Mesodermal cell (in vitro differentiated cells): ENCODE data around the gene NOP58. TPM values are rescaled to one million over a fixed set of nuclear protein-coding genes. Genes with fewer than 3 reads are reported as not detected.
"Not testable (repeated sequence)": the region's sequence is repeated elsewhere in the genome, so short reads cannot be mapped to it uniquely, and the experiment has no call there.

Experiments used
- H3K27ac ChIP-seq: 2 replicates; pipeline ENCODE4 v1.7.0; 2013; ENCODE audit warnings: mild to moderate bottlenecking, low read depth, low read length, moderate library complexity; ENCODE audit not compliant: severe bottlenecking
- H3K36me3 ChIP-seq: 2 replicates; pipeline ENCODE4 v1.7.1; 2013; ENCODE audit warnings: mild to moderate bottlenecking, low read length, moderate library complexity; ENCODE audit not compliant: control insufficient read depth, insufficient read depth
- H3K4me1 ChIP-seq: one replicate; pipeline ENCODE4 v1.7.1; 2013; ENCODE audit warnings: mild to moderate bottlenecking, low read length; ENCODE audit not compliant: insufficient read depth, control insufficient read depth, poor library complexity, severe bottlenecking
- H3K4me3 ChIP-seq: 2 replicates; pipeline ENCODE4 v1.7.0; 2013; ENCODE audit warnings: low read length, control low read depth, mild to moderate bottlenecking; ENCODE audit not compliant: insufficient read depth, poor library complexity, severe bottlenecking; ENCODE audit errors: extremely low read depth
- H3K9me3 ChIP-seq: 2 replicates; pipeline ENCODE4 v1.7.1; 2013; ENCODE audit warnings: mild to moderate bottlenecking, low read length, moderate library complexity; ENCODE audit not compliant: control insufficient read depth
- WGBS, 2 experiments: methylation state at CpG; one replicate each; pipeline ENCODE4 v1.1.5; 2013; ENCODE audit warnings: missing lambda C conversion rate in 2 of 2; ENCODE audit not compliant: insufficient coverage in 2 of 2; 5-methylcytosine and 5-hydroxymethylcytosine counted together
- polyA plus RNA-seq, 2 experiments: library from polyadenylated mRNA; stranded (reverse); fragments of 50-300 nt; gene quantifications; one replicate each; pipeline ENCODE4 v1.2.3, GENCODE V29; 2013

The NOP58 gene, protein sequence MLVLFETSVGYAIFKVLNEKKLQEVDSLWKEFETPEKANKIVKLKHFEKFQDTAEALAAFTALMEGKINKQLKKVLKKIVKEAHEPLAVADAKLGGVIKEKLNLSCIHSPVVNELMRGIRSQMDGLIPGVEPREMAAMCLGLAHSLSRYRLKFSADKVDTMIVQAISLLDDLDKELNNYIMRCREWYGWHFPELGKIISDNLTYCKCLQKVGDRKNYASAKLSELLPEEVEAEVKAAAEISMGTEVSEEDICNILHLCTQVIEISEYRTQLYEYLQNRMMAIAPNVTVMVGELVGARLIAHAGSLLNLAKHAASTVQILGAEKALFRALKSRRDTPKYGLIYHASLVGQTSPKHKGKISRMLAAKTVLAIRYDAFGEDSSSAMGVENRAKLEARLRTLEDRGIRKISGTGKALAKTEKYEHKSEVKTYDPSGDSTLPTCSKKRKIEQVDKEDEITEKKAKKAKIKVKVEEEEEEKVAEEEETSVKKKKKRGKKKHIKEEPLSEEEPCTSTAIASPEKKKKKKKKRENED
- 47.3 TPM for polyA plus RNA-seq (2013, experiment 1 of 2)
- 59.6 TPM for polyA plus RNA-seq (2013, experiment 2 of 2)

DNA sequence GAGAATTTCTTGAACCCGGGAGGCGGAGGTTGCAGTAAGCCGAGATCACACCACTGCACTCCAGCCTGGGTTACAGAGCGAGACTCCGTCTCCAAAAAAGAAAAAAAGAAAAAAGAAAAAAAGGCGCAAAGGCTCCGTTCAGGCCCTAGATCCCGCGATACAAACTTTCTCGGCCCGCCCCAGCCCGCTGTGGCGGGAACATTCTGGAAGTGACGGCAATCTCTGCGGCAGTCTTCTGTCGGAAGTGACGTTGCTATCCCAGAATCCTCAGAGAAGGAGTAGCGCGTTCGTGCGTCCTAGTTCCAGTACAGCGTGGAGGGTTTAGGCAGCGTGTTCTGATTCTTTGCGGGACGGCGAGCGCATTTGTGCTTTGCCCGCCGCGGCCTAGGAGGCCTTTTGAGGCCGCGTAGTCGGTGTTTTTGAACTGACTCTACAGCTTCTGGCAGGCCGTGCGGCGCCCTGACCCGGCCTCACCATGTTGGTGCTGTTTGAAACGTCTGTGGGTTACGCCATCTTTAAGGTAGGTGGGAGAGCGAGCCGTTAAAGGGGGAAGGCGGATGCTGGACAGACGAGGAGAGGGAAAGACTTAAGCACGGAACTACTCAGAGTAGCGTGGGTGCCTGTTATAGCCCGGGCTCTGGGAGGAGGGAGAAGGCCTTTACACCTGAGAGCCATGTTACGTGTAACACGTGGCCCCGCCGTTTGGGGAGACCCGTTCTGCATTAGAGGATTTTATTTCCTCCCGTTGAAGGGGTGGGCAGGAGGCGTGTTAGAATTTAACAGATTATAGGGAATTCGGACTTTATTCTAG lies at the start of gene NOP58:
Gene NOP58 (plus strand): TSS at position 297 of the 811 bp plus-strand sequence. CDS start 179 bp downstream, at position 476.
- peaks cover 10% of the 10 kb centered on the region for H3K36me3 ChIP-seq
- H3K9me3 ChIP-seq: no peaks in the 10 kb centered on the region
- 0 to 1% methylated on average over 47 to 54 of the region's 54 CpGs for WGBS, 2 experiments
- no peaks in the 10 kb centered on the region for H3K4me1 ChIP-seq
- peak within 1 kb of the TSS; percentile 93 for H3K4me3 ChIP-seq
- H3K27ac ChIP-seq: peak within 1 kb of the TSS; percentile 97

DNA sequence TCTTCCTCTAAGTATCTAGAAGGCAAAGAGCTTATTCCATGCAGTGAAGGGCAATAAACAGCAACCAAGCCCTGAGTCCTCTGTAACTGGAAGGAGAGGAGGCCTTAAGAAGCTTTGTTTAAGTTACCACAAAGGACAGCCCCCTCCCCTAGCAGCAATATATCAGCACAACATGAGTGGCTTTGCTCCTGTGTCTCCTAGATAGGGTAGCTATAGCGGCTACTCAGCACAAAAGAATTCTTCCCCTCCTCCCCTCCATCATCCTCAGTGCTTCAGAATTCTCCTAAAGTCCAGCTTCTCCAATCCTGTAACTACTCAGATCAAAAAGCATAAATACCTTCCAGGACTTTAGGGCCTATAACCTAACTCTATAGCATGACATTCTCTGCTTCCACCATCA lies 43.7 kb upstream of the NOP58 start:
- peaks cover 55% of the 10 kb centered on the region for H3K36me3 ChIP-seq
- peaks cover 12% of the 10 kb centered on the region for H3K4me1 ChIP-seq
- peak overlapping the region; percentile 65 for H3K27ac ChIP-seq
- no peaks in the 10 kb centered on the region for H3K9me3 ChIP-seq
- no peak overlapping the region for H3K4me3 ChIP-seq
- WGBS, 2 experiments: 31 to 33% methylated on average over 1 of the region's 1 CpG

DNA sequence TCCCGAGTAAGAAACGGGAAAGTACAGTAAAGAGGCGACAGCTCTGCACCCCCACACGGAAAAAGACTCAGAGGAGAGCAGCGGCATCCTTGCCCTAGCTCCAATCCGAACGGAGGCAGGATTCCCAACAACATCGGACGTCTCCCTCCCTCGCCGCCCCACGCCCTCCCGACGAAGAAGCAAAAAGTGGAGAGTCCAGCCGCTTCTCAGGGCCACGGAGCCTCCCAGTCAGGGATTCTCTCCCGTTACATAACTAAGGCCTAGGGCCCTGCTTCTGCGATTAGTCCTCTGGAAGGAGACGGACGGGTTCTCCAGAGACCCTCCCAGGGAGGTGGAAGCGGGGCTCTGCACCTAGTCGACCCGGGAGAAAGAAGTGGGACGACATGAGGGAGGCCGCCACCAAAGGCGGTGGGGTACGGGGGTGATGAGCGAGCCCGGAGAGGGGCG lies 27.8 kb upstream of the NOP58 start:
- 0 to 1% methylated on average over 23 to 24 of the region's 30 CpGs for WGBS, 2 experiments
- Histone ChIP-seq H3K4me3 (peak overlapping the region; percentile 95), H3K4me1 (peaks cover 4% of the 10 kb centered on the region), H3K27ac (peak overlapping the region; percentile 75), H3K9me3 (no peaks in the 10 kb centered on the region), H3K36me3 (peaks cover 10% of the 10 kb centered on the region)

DNA sequence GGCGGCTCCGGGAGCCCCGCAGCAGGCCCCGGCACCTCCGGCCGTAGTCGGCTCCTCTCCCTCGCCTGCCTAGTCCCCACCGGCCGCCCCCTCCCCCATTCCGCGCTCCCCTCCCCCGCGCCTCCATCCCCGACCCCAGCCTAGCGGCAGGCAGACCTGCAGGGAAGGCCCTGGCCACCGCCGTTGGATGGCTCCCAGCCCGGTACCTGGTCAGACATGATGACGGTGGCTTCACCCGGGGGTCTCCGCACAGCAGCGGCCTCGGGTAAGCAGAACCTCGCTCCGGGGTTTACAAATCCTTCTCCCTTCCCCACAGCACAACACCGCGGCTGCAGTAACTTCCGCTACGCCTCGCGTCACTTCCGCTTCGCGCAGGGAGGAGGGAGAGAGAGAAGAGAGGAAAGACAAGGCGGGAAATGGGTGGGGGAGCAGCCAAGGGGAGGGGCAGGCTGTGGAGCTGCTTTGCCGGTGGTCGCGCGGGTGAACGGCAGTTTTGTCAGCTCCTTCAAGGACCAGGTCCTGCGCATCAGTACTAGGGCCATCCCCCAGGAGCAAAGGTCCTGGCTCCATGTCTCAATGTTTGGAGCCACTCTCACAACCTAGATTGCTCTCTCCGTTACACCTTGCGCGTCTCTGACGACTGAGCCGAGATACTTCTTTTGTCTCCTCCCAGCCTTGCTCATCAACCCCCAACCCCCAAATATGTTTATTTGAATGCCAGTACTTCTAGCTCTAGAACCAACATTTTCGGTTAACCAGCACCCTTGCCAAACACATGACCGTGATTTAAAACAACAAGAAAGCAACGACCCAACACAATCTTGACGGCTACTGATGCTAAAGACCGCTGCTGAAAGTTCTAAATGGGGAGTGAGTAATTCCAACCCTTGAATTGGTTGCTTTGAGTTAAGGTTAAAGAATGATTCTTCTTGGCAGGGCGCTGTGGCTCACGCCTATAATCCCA lies 27.0 kb upstream of the NOP58 start, which contains the start of gene SUMO1:
Gene SUMO1 (minus strand): TSS at position 364 of the 964 bp plus-strand sequence. CDS start 146 bp downstream, at position 218.
- H3K4me1 ChIP-seq: peaks cover 4% of the 10 kb centered on the region
- H3K4me3 ChIP-seq: peak within 1 kb of the TSS; percentile 95
- peaks cover 4% of the 10 kb centered on the region for H3K36me3 ChIP-seq
- H3K9me3 ChIP-seq: no peaks in the 10 kb centered on the region
- 8 to 18% methylated on average over 23 to 25 of the region's 54 CpGs for WGBS, 2 experiments
- peak within 1 kb of the TSS; percentile 75 for H3K27ac ChIP-seq

DNA sequence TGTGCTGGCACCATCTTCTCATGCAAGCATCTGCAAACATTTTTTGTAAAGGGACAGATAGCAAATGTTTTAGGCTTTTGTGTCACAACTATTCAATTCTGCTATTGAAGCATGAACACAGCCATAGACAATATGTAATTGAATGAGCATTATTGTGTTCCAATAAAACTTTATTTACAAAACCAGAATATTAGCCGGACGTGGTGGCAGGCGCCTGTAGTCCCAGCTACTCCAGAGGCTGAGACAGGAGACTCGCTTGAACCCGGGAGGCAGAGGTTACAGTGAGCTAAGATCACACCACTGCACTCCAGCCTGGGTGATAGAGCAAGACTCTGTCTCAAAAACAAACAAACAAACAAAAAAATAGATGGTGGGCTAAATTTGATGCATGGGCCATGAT lies 17.9 kb upstream of the NOP58 start:
- H3K4me1 ChIP-seq, H3K4me3 ChIP-seq, H3K9me3 ChIP-seq, H3K27ac ChIP-seq, H3K36me3 ChIP-seq: not testable (repeated sequence)
- 87 to 100% methylated on average over 3 to 5 of the region's 5 CpGs for WGBS, 2 experiments

DNA sequence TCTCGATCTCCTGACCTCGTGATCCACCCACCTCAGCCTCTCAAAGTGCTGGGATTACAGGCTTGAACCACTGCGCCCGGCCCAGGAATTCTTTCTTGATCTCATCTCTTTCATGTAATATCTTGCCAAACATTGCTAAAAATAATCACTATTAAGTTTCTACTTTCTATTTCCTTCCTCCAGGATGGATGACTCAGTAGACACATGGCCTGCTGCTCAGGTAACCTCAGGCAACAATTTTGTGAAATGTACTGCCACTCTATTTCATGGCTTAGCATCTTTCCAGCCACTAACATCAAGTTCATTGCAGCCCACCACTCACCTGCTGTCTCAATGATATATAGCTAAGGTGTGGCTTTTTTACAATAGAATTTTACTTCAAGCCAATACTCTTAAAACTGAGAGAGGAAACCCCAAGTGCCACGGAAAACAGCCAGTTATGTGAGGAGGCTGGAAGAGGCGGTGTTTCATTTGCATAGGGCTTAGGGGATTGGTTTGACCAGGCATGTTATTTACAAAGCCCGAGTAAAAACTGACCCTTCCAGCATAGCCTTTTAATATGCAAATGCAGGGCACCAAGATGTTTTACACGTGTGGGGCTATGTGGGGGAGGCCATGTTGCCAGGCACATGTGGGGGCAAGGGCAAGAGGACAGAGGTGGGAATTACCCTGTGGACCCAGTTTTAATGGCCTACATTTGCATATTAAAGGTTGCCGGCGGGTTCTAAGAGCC lies 15.9 kb upstream of the NOP58 start:
- Histone ChIP-seq H3K36me3 (no peaks in the 10 kb centered on the region), H3K9me3 (no peaks in the 10 kb centered on the region), H3K4me3 (no peak overlapping the region), H3K27ac (no peak overlapping the region), H3K4me1 (no peaks in the 10 kb centered on the region)
- 48 to 69% methylated on average over 7 to 9 of the region's 10 CpGs for WGBS, 2 experiments

DNA sequence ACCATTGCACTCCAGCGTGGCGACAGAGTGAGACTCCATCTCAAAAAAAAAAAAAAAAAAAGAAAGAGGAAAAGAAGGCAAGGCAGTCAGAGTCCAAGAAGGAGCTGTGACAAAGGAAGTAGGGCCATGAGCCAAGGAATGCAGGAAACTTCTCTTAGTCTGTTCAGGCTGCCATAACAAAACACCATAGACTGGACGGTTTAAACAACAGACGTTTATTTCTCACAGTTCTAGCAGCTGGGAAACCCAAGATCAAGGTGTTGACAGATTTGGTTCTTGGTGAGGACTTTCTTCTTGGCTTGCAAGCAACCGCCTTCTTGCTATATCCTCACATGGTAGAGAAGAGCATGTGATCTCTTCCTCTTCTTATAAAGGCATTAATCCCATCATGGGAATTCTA lies 14.1 kb upstream of the NOP58 start:
- H3K4me1 ChIP-seq: no peaks in the 10 kb centered on the region
- no peak overlapping the region for H3K27ac ChIP-seq
- WGBS, 2 experiments: 100% methylated on average over 2 of the region's 5 CpGs; no CpG with 5 or more reads in 1 of the 2 experiments
- H3K36me3 ChIP-seq: no peaks in the 10 kb centered on the region
- H3K4me3 ChIP-seq: no peak overlapping the region
- H3K9me3 ChIP-seq: no peaks in the 10 kb centered on the region

DNA sequence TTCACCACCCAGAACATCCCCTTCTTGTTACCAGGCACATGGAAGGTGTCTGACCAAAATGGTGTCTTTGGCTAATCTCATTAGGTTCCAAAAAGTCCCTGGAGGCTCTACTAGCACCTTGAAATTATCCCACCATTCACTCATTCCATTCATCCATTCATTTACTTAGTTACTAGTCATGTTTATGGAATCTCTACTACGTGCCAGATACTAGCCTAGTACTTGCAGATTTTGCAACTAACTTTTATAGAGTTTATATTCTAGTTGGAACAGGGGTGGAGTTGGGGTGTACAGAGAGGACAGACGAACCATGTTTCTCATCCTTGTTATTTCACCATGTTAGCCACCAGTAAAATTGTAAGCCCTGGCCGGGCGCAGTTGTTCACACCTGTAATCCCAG lies 4.0 kb upstream of the NOP58 start:
- H3K4me3 ChIP-seq: no peak overlapping the region
- H3K27ac ChIP-seq: no peak overlapping the region
- no peaks in the 10 kb centered on the region for H3K4me1 ChIP-seq
- H3K9me3 ChIP-seq: no peaks in the 10 kb centered on the region
- 43% methylated on average over 1 of the region's 4 CpGs; no CpG with 5 or more reads in 1 of the 2 experiments for WGBS, 2 experiments
- no peaks in the 10 kb centered on the region for H3K36me3 ChIP-seq

DNA sequence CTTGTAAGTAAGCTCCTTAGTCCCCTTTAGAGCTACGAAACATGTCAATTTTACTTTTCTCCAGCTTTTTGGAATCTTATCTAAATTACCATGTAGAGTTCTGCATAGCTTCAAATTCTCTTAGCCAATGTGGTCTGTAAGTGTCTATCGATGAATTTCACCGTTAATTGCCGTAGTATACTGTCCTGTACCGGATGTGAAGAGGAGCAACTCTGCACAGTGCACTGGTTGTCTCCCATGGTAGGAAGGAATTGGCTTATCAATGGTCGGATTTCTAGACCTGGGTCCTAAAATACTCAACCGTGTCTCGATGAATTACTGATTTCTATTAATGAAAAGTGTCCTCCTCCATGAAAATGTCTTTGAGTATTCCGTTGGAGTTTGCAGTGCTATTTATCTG lies 1.9 kb downstream of the NOP58 start:
- Histone ChIP-seq H3K4me1 (peaks cover 1% of the 10 kb centered on the region), H3K27ac (no peak overlapping the region), H3K9me3 (no peaks in the 10 kb centered on the region), H3K4me3 (peak overlapping the region; percentile 93), H3K36me3 (peaks cover 14% of the 10 kb centered on the region)
- 19 to 22% methylated on average over 6 to 7 of the region's 9 CpGs for WGBS, 2 experiments
